Nephron progenitor cell (in vitro differentiated cells): ENCODE measurements around the gene KCTD17.

Source experiments
- DNase-seq: peaks from one replicate; pipeline ENCODE4 v3.0.0; 2021
- H3K27ac Mint-ChIP-seq: 2 replicates; pipeline ENCODE4 v1.8.0; 2021; ENCODE audit warnings: mild to moderate bottlenecking, moderate library complexity, mixed read lengths
- H3K27me3 Mint-ChIP-seq: 2 replicates; pipeline ENCODE4 v1.8.0; 2021; ENCODE audit warnings: mild to moderate bottlenecking, low read depth, mixed read lengths; ENCODE audit not compliant: poor library complexity
- H3K36me3 Mint-ChIP-seq: 2 replicates; pipeline ENCODE4 v1.8.0; 2021; ENCODE audit warnings: low read depth, mixed read lengths
- H3K4me1 Mint-ChIP-seq: 2 replicates; pipeline ENCODE4 v1.8.0; 2021; ENCODE audit warnings: mixed read lengths
- H3K4me3 Mint-ChIP-seq: 2 replicates; pipeline ENCODE4 v1.8.0; 2021; ENCODE audit warnings: mild to moderate bottlenecking, moderate library complexity, mixed read lengths
- H3K9me3 Mint-ChIP-seq: 2 replicates; pipeline ENCODE4 v1.8.0; 2021; ENCODE audit warnings: mild to moderate bottlenecking, moderate library complexity, mixed read lengths
- CTCF ChIP-seq: fragments of 200-600 bp; sonication (generic); IDR thresholded peaks from 2 replicates; pipeline ENCODE4 v1.5.0; 2021; ENCODE audit warnings: antibody characterized with exemption

Gene KCTD17

DNA sequence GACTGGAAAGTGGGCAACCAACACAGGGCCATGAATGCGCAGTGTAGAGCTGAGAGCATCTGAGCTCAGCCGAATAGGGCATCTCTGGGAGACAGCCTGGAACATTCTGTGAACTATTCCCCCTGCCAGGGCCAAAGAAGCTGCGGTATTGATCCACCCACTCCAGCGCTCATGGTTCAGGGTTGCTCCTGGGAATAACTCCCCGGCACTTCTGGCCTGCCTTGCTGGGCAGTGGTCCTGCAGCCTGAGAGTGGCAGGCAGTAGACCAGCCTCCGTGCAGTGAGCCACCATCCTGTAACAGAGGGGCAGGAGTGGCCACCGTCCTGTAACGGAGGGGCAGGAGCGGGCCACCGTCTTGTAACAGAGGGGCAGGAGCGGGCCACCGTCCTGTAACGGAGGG lies 45.8 kb downstream of the KCTD17 start:
- H3K27ac Mint-ChIP-seq, result no peak overlapping the region
- TF ChIP-seq CTCF, result no peak
- DNase-seq, result no peak
- H3K4me3 Mint-ChIP-seq, result peak overlapping the region; percentile 76
- H3K27me3 Mint-ChIP-seq, result peaks cover 77% of the 10 kb centered on the region
- H3K9me3 Mint-ChIP-seq, result no peaks in the 10 kb centered on the region
- no peaks in the 10 kb centered on the region for H3K36me3 Mint-ChIP-seq
- peaks cover 64% of the 10 kb centered on the region for H3K4me1 Mint-ChIP-seq

GRCh38 chr22:37098976-37099591 lies 47.5 kb downstream of the KCTD17 start:
- Mint-ChIP-seq H3K27me3 (peaks cover 71% of the 10 kb centered on the region), H3K9me3 (no peaks in the 10 kb centered on the region), H3K36me3 (no peaks in the 10 kb centered on the region), H3K27ac (no peak overlapping the region), H3K4me1 (peaks cover 68% of the 10 kb centered on the region), H3K4me3 (no peak overlapping the region)
- no peak for DNase-seq
- TF ChIP-seq CTCF, result no peak

GRCh38 chr22:37100589-37101127 lies 49.1 kb downstream of the KCTD17 start:
- no peak for DNase-seq
- Mint-ChIP-seq H3K27ac (no peak overlapping the region), H3K4me1 (peaks cover 64% of the 10 kb centered on the region), H3K9me3 (no peaks in the 10 kb centered on the region), H3K27me3 (peaks cover 56% of the 10 kb centered on the region), H3K36me3 (no peaks in the 10 kb centered on the region), H3K4me3 (no peak overlapping the region)
- TF ChIP-seq CTCF, result no peak

GRCh38 chr22:37101311-37102066 lies 49.9 kb downstream of the KCTD17 start:
- Mint-ChIP-seq H3K9me3 (no peaks in the 10 kb centered on the region), H3K36me3 (no peaks in the 10 kb centered on the region), H3K27me3 (peaks cover 55% of the 10 kb centered on the region), H3K4me1 (peaks cover 59% of the 10 kb centered on the region), H3K4me3 (no peak overlapping the region), H3K27ac (no peak overlapping the region)
- DNase-seq, result no peak
- no peak for TF ChIP-seq CTCF

DNA sequence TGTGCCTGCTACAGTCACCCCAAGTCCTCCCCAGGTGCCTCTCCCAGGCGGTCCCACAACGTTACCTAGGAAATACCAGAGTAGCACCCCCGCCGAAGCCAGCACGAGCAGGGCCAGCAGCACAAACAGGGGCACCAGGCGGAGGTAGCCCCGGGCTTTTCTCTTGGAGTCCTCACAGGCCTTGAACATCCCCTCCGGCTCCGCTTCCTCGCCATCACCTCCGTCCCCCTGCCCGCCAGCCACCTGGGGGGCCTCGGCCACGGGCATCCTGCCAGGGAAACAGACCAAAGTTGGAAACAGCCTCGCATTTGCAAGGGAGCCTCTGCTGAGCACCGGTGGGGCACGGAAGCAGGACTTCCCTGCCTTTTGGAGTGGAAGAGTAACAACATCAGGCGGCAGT lies 51.6 kb downstream of the KCTD17 start:
- Mint-ChIP-seq H3K36me3 (no peaks in the 10 kb centered on the region), H3K27me3 (peaks cover 41% of the 10 kb centered on the region), H3K27ac (peak overlapping the region; percentile 66), H3K4me1 (peaks cover 57% of the 10 kb centered on the region), H3K9me3 (no peaks in the 10 kb centered on the region), H3K4me3 (no peak overlapping the region)
- TF ChIP-seq CTCF, result no peak
- no peak for DNase-seq
